ENCODE data around the gene SPDYE4. TPM values are rescaled to one million over a fixed set of nuclear protein-coding genes. Genes with fewer than 3 reads are reported as not detected.

The SPDYE4 gene
- total and polyA plus RNA-seq, 8 donors: not detected

DNA sequence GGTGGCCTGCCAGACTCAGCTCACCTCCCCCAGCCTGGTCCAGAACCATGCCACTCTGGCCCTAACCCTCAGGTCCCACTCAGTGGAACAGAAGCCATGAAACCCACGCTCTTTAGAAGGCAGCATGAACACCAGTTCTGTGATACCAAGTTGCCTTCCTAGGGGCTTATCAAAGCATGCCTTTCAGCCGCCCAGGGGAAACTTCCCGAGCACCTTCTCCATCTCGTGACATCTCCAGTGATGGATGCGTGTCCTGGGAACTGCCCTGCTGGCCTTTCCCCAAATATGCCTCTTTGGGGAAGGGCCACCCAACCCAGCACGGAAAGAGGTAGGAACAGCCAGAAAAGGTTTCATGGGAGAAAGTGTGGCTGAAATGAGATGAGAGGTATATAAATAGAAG, 22.0 kb downstream of the SPDYE4 start:
- Histone ChIP-seq H3K9me3 (no peaks in the 10 kb centered on the region), H3K4me3 (no peak overlapping the region), H3K4me1 (no peaks in the 10 kb centered on the region), H3K27me3 (peaks cover 0 to 31% (median 0%) of the 10 kb centered on the region in 3 donors), H3K36me3 (no peaks in the 10 kb centered on the region), H3K27ac (no peak overlapping the region)
- intact Hi-C loops (cut with DNase I; ENCODE audit: low total_unique reads): no loop called here
- no peak for DNase-seq
- 39 to 56% (median 44%) methylated on average over 6 of the region's 6 CpGs for WGBS, 5 donors
- TF ChIP-seq POLR2A (IDR thresholded peaks at IDR 0.05): no peak
- no peak for TF ChIP-seq POLR2AphosphoS5 (IDR thresholded peaks at IDR 0.05)
- TF ChIP-seq, protein P1, sequence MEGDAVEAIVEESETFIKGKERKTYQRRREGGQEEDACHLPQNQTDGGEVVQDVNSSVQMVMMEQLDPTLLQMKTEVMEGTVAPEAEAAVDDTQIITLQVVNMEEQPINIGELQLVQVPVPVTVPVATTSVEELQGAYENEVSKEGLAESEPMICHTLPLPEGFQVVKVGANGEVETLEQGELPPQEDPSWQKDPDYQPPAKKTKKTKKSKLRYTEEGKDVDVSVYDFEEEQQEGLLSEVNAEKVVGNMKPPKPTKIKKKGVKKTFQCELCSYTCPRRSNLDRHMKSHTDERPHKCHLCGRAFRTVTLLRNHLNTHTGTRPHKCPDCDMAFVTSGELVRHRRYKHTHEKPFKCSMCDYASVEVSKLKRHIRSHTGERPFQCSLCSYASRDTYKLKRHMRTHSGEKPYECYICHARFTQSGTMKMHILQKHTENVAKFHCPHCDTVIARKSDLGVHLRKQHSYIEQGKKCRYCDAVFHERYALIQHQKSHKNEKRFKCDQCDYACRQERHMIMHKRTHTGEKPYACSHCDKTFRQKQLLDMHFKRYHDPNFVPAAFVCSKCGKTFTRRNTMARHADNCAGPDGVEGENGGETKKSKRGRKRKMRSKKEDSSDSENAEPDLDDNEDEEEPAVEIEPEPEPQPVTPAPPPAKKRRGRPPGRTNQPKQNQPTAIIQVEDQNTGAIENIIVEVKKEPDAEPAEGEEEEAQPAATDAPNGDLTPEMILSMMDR (IDR thresholded peaks at IDR 0.05): no peak
- no peak for TF ChIP-seq EP300 (IDR thresholded peaks at IDR 0.05)

DNA sequence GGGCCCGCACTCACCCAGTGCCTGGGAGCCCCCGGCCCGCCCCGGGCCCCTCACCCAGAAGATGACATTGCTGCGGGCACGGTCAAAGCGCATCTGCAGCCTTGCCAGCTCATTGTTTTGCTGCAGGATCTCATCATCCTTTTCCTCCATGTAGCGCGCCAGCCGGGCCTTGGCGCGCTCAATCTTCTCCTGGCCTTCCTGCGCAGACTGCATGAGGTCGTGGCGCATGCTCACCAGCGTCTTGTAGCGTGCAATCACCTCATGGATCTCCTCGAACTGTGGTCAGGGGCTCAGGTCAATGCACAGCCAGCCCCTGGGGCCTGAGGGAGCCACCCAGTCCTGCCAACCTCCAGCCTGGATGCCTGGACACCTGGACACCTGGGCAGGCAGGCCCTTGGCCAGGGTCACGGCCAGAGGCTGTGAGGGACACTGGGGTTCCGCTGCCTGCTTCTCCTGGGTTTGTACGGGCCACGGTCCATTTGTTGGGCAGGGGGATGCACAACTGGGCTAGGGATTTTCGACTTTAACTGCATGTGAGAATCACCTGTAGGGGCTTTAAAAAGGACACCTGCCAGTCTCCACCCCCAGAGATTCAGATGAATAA, 22.9 kb downstream of the SPDYE4 start:
- intact Hi-C loops (cut with DNase I; ENCODE audit: low total_unique reads): no loop called here
- Histone ChIP-seq H3K4me1 (no peaks in the 10 kb centered on the region), H3K4me3 (no peak overlapping the region), H3K9me3 (no peaks in the 10 kb centered on the region), H3K27me3 (peaks cover 0 to 27% (median 0%) of the 10 kb centered on the region in 3 donors), H3K27ac (no peak overlapping the region), H3K36me3 (no peaks in the 10 kb centered on the region)
- no peak for DNase-seq
- TF ChIP-seq EP300 (IDR thresholded peaks at IDR 0.05): no peak
- no peak for TF ChIP-seq POLR2A (IDR thresholded peaks at IDR 0.05)
- no peak for TF ChIP-seq POLR2AphosphoS5 (IDR thresholded peaks at IDR 0.05)
- TF ChIP-seq, protein P1 (IDR thresholded peaks at IDR 0.05): no peak
- WGBS, 5 donors: 88 to 94% (median 90%) methylated on average over 20 to 23 of the region's 23 CpGs

DNA sequence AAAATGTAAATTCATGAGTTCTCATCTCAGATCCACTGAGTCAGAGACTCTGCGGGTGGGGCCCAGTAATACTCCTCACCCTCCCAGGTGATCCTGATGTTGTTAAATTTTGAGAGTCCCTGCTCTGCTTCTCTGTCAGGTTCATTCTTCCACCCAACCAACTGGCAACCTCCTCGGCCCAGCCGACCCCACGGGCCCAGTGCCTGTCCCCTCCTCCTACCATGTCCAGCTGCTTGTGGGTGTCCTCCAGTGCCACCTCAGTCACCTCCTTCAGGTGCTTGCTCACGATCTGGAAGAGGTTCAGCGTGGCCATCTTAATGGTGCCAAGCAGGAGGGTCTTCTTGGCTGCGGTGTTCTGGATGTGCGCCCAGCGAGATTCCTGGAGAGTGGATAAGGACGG, 23.5 kb downstream of the SPDYE4 start:
- Histone ChIP-seq H3K4me3 (no peak overlapping the region), H3K4me1 (no peaks in the 10 kb centered on the region), H3K36me3 (no peaks in the 10 kb centered on the region), H3K27me3 (peaks cover 0 to 27% (median 0%) of the 10 kb centered on the region in 3 donors), H3K9me3 (no peaks in the 10 kb centered on the region), H3K27ac (no peak overlapping the region)
- DNase-seq: no peak
- 87 to 94% (median 91%) methylated on average over 10 of the region's 10 CpGs for WGBS, 5 donors
- intact Hi-C loops (cut with DNase I; ENCODE audit: low total_unique reads): no loop called here
- TF ChIP-seq POLR2AphosphoS5 (IDR thresholded peaks at IDR 0.05) (no peak), EP300 (IDR thresholded peaks at IDR 0.05) (no peak)
- TF ChIP-seq, protein P1 (IDR thresholded peaks at IDR 0.05): no peak

DNA sequence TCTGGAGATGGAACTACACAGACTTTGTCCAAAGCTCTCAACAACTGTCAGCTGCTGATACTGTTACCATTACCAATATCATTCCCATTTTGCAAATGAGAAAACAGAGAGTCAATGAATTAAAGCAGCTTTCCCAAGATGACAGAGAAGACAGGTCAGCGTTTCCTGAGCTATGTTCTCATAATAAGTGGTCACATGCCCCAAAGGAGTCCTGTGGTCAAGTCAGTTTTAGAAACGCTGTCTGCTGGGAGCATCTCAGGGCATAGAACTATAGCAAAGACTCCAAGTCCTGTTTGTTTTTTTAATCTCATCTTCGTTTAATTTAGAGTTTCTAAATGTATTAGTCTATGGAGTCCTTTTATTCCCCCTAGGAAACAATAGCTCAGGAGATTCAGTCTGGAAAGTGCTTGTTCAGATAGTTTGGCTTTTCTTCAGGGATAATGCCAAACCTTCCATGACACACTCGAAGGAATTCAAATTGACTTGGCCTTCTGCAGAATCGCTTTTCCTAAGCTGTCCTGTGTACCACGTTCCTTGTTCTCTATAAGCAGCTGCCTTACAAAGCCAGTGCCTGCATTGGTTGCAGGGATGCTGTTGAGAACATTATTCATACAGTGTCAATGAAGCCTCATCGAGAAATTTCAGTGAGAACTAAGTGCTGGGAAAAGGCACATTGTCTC, 25.8 kb downstream of the SPDYE4 start:
- no peak overlapping the region for H3K27ac ChIP-seq
- H3K4me1 ChIP-seq: no peaks in the 10 kb centered on the region
- peaks cover 0 to 13% (median 0%) of the 10 kb centered on the region in 3 donors for H3K27me3 ChIP-seq
- intact Hi-C loops (cut with DNase I; ENCODE audit: low total_unique reads): no loop called here
- no peak overlapping the region for H3K4me3 ChIP-seq
- no peak for DNase-seq
- H3K36me3 ChIP-seq: no peaks in the 10 kb centered on the region
- H3K9me3 ChIP-seq: no peaks in the 10 kb centered on the region
- TF ChIP-seq POLR2AphosphoS5 (IDR thresholded peaks at IDR 0.05) (no peak), EP300 (IDR thresholded peaks at IDR 0.05) (no peak), POLR2A (IDR thresholded peaks at IDR 0.05) (no peak)
- TF ChIP-seq, protein P1 (IDR thresholded peaks at IDR 0.05): no peak
- WGBS, 5 donors: 51 to 63% (median 60%) methylated on average over 7 of the region's 7 CpGs
